ENCODE measurements around the gene CCDC30.

DNA sequence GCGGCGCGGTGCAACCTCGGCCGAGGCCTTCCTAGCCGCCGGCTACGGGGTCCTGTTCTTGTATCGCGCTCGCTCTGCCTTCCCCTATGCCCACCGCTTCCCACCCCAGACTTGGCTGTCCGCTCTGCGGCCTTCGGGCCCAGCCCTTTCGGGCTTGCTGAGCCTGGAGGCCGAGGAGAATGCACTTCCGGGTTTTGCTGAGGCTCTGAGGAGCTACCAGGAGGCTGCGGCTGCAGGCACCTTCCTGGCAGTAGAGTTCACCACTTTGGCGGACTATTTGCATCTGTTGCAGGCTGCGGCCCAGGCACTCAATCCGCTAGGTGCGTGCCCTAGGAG lies 6.4 kb upstream of the CCDC30 start:
- TF ChIP-seq, protein P1, sequence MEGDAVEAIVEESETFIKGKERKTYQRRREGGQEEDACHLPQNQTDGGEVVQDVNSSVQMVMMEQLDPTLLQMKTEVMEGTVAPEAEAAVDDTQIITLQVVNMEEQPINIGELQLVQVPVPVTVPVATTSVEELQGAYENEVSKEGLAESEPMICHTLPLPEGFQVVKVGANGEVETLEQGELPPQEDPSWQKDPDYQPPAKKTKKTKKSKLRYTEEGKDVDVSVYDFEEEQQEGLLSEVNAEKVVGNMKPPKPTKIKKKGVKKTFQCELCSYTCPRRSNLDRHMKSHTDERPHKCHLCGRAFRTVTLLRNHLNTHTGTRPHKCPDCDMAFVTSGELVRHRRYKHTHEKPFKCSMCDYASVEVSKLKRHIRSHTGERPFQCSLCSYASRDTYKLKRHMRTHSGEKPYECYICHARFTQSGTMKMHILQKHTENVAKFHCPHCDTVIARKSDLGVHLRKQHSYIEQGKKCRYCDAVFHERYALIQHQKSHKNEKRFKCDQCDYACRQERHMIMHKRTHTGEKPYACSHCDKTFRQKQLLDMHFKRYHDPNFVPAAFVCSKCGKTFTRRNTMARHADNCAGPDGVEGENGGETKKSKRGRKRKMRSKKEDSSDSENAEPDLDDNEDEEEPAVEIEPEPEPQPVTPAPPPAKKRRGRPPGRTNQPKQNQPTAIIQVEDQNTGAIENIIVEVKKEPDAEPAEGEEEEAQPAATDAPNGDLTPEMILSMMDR (IDR thresholded peaks at IDR 0.05), result no peak
- no peak for TF ChIP-seq POLR2A (IDR thresholded peaks at IDR 0.05)

Measured in uterus (tissue), 2 donors.